ENCODE measurements around the gene RPL22. TPM values are rescaled to one million over a fixed set of nuclear protein-coding genes. Genes with fewer than 3 reads are reported as not detected.

RPL22 gene
- total and polyA plus RNA-seq, 2 of the 8 experiments (the other 6 are each of a cell fraction or from before 2014, with no cell fraction given) = 133 to 521 TPM

- TF ChIP-seq TCF12 (IDR thresholded peaks at IDR 0.05; ENCODE audit: low read depth, low read length) = 0 out of 2 replicates have a peak, but pooled peaks have one; percentile 28
- no peak for TF ChIP-seq TEAD4 (IDR thresholded peaks at IDR 0.05; ENCODE audit: low read depth, low read length)
- TF ChIP-seq TAF7 (optimal IDR thresholded peaks at IDR 0.05; ENCODE audit: borderline replicate concordance, low read depth, low read length) = no peak
- 0 out of 4 replicates have a peak, but pooled peaks of 1 of the 2 experiments have one; percentile 31 for TF ChIP-seq HDAC2 (IDR thresholded peaks at IDR 0.05; ENCODE audit: borderline replicate concordance in 1 of 2, low read depth in 2 of 2, low read length in 2 of 2)
- TF ChIP-seq ZNF274 (IDR thresholded peaks at IDR 0.05; ENCODE audit: borderline replicate concordance, extremely low read depth, low read length) = no peak
- no peak for TF ChIP-seq RXRA (IDR thresholded peaks at IDR 0.05; ENCODE audit: insufficient read depth, low read depth, low read length)
- no peak for TF ChIP-seq SRF (IDR thresholded peaks at IDR 0.05; ENCODE audit: low read depth, low read length)
- TF ChIP-seq EZH2 (IDR thresholded peaks at IDR 0.05; ENCODE audit: low read depth, low read length, severe bottlenecking) = no peak
- TF ChIP-seq CTBP2 (IDR thresholded peaks at IDR 0.05; ENCODE audit: borderline replicate concordance, insufficient read depth, insufficient read length, low read length) = no peak
- no peak for TF ChIP-seq JUN (IDR thresholded peaks at IDR 0.05; ENCODE audit: low read depth, low read length)
- TF ChIP-seq CHD1 (IDR thresholded peaks at IDR 0.05; ENCODE audit: low read depth, low read length) = no peak
- 0 out of 2 replicates have a peak, but pooled peaks have one; percentile 14 for TF ChIP-seq PHF8 (conservative IDR thresholded peaks at IDR 0.05; ENCODE audit: low read depth, low read length)
- TF ChIP-seq GTF2F1 (IDR thresholded peaks at IDR 0.05; ENCODE audit: borderline replicate concordance, low read depth, low read length) = no peak
- no peak for TF ChIP-seq SIX5 (IDR thresholded peaks at IDR 0.05; ENCODE audit: low read depth, low read length)
- TF ChIP-seq ASH2L (IDR thresholded peaks at IDR 0.05; ENCODE audit: low read length) = no peak
Observed at GRCh38 chr1:6148497-6149241, 50.7 kb downstream of the RPL22 start (continued).
